ENCODE data around the gene HACD2. TPM values are rescaled to one million over a fixed set of nuclear protein-coding genes. Genes with fewer than 3 reads are reported as not detected.
A peak's percentile ranks its signal among the peaks of the same experiment; 100 is the strongest.

The HACD2 gene
- total RNA-seq, 1 experiment from 2014 or later = 23.7 TPM

DNA sequence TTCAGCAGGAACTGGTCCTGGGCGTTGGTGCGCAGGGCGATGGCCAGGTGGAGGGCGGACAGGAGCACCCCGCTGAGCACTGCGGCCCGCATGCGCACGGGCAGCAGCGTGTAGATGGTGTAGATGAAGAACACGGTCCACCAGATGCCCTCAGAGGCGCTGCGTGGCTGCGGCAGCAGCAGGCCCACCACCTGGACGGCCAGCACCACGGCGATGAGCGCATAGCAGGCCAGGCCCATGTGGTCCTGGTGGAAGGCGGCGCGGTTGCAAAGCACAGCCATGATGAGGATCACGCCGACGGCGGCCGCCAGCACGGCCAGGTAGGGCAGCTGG, 137.5 kb downstream of the HACD2 start:
- no peak for DNase-seq (ENCODE audit: low read depth)

DNA sequence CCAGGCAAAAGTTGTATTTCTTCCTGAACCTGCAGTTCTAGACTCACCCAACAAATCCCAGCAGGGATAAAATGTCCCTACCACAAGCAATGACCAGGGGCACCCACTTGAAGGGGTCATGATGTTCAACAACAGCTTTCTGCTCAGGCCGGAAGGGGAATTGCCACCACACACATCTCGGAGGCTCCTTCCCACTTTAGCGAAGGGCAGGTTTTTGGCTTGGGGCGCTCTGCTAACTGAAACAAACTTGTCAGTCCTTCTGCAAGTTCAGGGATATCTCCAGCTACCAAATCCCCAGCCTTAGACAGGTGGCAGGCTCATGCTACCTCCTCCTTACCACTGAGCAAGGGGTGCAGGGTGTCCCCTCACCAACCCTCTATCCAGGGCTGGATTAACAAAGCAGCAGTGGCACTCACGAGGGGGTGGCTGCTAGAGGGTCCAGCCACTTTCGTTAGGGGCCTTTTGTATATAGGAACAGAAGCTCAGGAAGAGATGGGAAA, 138.2 kb downstream of the HACD2 start:
- DNase-seq (ENCODE audit: low read depth) = no peak

DNA sequence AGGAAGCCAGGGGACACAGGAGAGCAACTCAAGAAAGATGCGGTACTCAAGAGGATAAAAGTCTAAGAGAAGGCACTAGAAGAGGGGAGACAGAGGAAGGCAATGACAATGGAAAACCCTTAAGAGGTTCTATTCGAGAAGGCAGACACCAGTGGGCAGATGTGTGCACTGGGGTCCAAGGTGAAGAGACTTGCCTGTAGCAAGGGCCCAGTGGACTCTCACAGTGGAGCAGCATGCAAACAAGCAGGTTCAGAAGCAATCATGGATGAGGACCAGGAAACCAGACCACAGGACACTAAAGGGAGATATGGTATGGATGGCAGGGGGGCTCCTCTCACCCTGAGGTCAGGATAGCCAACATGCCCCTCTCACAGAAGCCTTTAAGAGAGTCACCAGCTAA, 138.6 kb downstream of the HACD2 start:
- DNase-seq (ENCODE audit: low read depth) = no peak

DNA sequence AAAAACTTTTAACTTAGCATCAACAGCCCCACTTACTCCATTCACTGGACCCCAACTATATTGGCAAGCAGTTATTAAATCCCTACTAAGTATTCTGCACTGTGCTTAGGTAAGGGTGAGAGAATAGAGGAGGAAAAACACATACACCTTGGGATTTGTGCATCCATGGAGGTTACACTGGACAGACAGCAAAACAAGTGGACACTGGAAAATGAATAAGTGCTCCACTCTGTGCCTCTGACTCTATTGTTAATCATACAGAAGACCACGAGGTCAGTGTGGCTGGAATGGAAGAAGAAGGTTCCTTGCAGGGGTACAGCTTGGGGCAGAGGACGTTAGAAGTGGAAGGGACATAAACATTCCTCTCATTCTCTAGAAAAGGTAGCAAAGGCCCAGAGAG, 139.2 kb downstream of the HACD2 start:
- no peak for DNase-seq (ENCODE audit: low read depth)

DNA sequence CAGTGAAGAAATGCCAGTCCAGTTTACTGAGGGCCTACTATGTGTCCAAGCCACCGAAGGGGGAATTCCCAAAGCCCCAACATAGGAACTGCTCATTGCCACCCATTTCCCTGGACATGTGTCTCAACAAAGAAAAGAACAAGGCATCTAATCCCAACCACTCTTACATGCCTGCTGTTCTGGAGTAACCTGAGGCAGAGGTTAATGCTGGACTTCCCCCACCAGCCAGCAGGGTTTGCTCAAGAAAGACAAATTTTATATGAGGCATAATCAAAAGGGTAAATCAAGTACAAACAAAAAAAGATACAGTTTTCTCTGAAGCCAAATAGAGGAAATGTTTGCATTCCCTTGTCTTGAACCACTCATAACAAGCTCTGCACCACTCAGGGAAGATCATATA, 140.1 kb downstream of the HACD2 start:
- DNase-seq (ENCODE audit: low read depth) = no peak

DNA sequence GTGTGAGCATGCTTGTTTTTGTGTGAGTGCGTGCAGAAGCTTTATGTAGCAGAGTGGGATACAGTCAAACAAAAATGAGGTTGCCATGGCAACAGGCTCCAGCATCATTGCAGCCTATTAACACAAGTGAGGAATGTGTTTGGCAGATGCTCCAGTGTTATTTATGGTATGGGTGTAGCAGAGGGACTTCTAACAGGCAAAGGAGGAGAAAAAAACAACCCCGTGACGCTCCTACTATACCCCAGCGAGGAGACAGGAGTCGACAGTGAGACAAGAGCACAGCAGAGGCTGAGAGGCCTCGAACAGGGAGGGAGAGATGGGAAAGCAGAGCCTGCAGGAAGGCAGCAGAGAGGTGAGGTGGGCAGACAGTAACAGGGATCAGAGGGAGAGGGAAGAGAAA, 140.8 kb downstream of the HACD2 start:
- DNase-seq (ENCODE audit: low read depth) = peak; percentile 4

DNA sequence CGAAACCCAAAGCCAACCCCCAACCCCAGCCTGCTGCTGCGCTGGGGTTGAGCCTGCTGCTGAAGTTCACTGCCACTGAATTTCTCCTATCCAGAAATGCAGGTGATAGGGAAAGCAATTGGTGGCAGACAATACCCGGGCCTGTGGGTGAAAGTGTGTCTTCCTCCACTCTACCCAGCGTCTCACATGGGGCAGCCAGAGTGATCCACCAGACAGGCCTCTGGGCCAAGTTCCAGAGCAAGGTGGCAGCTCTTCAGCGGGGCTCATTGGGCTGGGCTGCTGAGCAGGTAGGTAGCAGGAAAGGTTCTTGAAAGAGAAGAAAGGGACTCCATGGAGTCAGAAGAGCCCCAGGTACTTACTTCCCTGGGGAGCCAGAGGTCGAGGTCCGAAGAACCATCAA, 141.9 kb downstream of the HACD2 start:
- no peak for DNase-seq (ENCODE audit: low read depth)

DNA sequence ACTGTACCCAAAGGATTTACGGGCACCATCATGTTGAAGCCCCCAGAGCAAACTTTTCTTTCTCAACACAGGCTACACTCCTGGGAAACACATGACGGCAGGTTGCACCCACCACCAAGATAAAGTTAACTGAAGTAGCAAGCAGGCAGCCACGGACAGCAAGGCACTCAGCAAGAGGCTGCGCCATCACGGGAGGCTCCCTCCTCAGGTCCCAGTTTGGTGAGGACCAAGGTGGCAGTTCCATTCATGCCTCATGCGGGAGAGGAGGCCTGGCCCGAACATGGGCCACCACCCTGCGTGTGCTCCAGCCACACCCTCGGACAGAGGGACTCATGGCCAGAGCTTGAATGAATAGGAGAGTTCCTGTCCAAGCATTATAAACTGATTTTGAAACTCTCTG, 142.7 kb downstream of the HACD2 start:
- DNase-seq (ENCODE audit: low read depth) = no peak

Other genes with a start within 250 kb of the HACD2 start
- gene ADCY5, start 136.0 kb downstream of the HACD2 start, total RNA-seq (2014; rRNA removed) = 0.06 and 0.45 TPM in 2 replicates

Measured in LHCN-M2 (cell line).